Mononuclear cell (primary cell): ENCODE measurements around the gene MECP2. TPM values are rescaled to one million over a fixed set of nuclear protein-coding genes. Genes with fewer than 3 reads are reported as not detected.

ENCODE experiments used
- H3K27me3 ChIP-seq: 2 replicates; pipeline ENCODE4 v1.6.0; 2011; ENCODE audit warnings: low read length, control low read depth; ENCODE audit not compliant: insufficient read depth
- H3K4me1 ChIP-seq: 2 replicates; pipeline ENCODE4 v1.5.1; 2011; ENCODE audit warnings: mild to moderate bottlenecking, low read length, control low read depth; ENCODE audit not compliant: insufficient read depth
- H3K4me3 ChIP-seq: 2 replicates; pipeline ENCODE4 v1.5.1; 2011; ENCODE audit warnings: mild to moderate bottlenecking, low read length, moderate library complexity
- H3K9me3 ChIP-seq: 2 replicates; pipeline ENCODE4 v1.5.1; 2011; ENCODE audit warnings: low read depth, mild to moderate bottlenecking, control low read depth, low read length
- total RNA-seq: library from RNA; depleted of rRNA; stranded (reverse); fragments of >200 nt; gene quantifications from one replicate; pipeline ENCODE4 v1.2.3, GENCODE V29; 2012

Gene MECP2
- total RNA-seq, 1 donor, result 142 TPM

DNA sequence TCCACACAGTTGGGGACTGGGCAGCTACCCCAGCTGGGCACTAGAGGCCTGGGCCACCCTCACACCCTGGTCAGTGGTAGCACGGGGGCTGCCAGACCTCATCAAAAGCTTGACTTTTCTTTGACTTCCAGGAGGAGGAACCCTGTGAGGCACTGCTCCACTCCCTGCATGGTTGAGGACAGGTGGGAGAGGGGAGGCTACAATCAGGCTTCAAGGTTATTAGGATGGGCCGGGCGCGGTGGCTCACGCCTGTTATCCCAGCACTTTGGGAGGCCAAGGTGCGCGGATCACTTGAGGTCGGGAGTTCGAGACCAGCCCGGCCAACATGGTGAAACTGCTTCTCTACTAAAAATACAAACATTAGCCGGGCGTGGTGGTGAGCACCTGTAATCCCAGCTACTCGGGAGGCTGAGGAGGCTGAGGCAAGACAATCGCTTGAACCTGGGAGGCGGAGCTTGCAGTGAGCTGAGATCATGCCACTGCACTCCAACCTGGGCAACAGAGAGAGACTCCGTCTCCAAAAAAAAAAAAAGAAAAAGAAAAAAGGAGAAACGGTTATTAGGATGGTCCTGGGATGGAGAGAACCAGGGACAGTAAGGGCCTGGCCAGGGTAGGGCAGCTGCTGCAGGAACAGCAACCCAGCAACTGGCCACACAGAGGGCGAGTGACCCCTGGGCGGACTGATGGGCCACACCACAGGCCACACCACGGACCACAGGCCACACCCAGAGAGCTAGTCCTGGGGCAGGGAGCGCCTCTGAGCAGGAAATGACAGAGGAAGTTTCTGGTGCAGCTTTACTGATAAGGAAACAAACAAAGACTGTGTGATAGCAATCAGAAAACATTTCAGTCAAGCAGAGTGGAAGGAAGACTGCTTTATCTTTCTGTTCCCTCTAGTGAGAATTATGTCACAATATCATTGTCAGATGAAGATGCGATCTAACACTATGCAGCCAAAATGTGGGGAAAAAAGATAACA is 26.0 kb upstream of the MECP2 start:
- no peak overlapping the region for H3K4me3 ChIP-seq
- H3K4me1 ChIP-seq, result peaks cover 31% of the 10 kb centered on the region
- H3K27me3 ChIP-seq, result no peaks in the 10 kb centered on the region
- H3K9me3 ChIP-seq, result no peaks in the 10 kb centered on the region

DNA sequence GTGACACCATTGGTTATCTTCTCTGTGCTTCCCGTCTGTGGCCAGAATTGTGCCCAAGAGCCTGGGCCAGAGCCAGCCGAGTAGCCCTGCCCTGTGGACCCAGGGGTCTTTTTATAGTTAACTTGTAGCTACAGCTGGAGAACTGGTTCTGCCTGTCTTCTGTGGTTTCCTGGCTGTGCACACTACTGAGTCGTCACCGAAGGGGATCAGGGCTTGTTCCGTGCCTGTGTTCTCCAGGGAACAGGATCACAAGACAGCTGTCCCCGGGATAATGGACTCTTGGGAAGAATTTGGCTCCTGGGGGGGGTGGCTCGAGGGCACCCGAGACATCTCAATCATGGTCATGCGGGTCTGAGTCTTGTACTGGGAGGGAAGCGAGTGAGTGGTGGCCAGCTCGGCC is 24.4 kb upstream of the MECP2 start:
- Histone ChIP-seq H3K27me3 (no peaks in the 10 kb centered on the region), H3K4me3 (no peak overlapping the region)

GRCh38 chrX:154121207-154121606 is 23.7 kb upstream of the MECP2 start:
- H3K4me3 ChIP-seq, result no peak overlapping the region
- no peaks in the 10 kb centered on the region for H3K27me3 ChIP-seq
- peaks cover 29% of the 10 kb centered on the region for H3K4me1 ChIP-seq
- H3K9me3 ChIP-seq, result no peaks in the 10 kb centered on the region

More for the DNA sequence above, 24.4 kb upstream of the MECP2 start:
- H3K4me1 ChIP-seq, result peaks cover 31% of the 10 kb centered on the region
- H3K9me3 ChIP-seq, result no peaks in the 10 kb centered on the region

GRCh38 chrX:154120567-154120966 is 23.1 kb upstream of the MECP2 start:
- no peaks in the 10 kb centered on the region for H3K9me3 ChIP-seq
- H3K4me3 ChIP-seq, result no peak overlapping the region
- H3K27me3 ChIP-seq, result no peaks in the 10 kb centered on the region
- peaks cover 23% of the 10 kb centered on the region for H3K4me1 ChIP-seq

DNA sequence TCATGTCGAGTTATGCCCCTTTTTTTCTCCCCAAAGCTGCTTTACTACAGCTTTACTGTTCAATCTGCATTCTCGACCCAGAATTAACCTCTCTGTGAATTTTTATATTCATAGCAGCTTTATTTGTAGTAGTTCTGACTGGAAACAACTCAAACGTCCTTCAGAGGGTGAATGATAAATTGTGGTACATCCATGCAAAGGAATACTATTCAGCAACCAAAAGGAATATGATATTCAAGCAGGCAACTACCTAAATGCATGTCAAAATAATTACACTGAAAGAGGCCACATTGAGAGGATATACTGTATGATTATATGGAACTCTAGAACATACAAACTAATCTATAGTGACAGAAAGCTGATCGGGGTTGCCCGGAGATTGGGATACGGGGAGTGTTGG is 20.0 kb upstream of the MECP2 start:
- Histone ChIP-seq H3K4me3 (no peak overlapping the region), H3K9me3 (no peaks in the 10 kb centered on the region), H3K4me1 (no peaks in the 10 kb centered on the region), H3K27me3 (no peaks in the 10 kb centered on the region)

DNA sequence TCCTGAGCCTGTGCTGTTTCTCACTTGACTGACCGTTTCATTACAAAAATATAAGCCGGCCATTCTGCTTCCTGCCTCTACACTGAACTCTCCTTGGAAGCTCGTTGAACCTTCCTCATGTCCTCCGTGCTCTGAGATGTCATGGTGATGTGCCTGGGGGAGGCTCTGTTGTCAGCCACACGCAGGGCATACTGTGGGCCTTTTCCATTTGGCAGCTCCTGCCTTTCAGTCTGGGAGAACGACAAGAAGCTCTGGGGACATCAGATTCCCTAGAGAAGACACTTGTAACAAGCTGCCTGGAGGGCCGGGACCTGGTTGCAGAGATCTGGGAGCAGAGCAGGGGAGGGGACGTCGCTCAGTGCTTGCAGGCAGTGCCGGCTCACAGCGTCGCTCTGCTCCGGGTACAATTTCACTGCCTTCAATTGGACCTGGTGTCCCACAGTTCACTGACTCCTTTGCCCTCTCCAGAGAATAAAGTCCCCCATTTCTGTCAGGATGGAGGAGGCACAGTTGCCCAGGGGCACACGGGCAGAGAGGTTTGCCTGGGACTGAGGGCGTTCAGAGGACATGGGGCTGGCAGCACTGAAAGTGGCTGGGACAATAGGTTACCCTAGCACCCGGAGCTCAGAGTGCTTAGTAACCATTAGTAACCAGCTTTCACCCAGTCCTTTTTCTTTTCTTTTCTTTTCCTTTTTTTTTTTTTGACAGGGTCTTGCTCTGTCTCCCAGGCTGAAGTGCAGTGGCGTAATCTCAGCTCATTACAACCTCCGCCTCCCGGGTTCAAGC is 19.1 kb upstream of the MECP2 start:
- H3K4me1 ChIP-seq, result no peaks in the 10 kb centered on the region
- no peaks in the 10 kb centered on the region for H3K27me3 ChIP-seq
- H3K9me3 ChIP-seq, result no peaks in the 10 kb centered on the region
- H3K4me3 ChIP-seq, result no peak overlapping the region

DNA sequence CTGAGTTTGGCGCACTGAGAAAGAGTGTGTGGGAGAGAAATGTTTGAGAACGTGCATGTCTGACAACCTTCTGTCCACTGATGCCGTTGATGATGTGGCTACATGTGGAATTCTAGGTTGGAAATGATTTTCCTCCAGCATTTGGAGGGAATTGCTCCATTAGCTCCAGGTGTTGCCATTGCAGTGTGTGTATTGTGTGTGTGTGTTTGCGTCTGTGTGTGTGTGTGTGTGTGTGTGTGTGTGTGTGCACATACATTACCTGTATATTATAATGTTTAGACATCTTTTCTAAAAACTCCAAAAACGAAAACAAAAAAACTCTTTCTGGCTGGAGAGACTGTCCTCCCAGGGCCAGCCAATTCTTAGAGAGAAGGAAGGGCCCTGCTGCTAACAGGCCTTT is 18.2 kb upstream of the MECP2 start:
- Histone ChIP-seq H3K27me3 (no peaks in the 10 kb centered on the region), H3K9me3 (no peaks in the 10 kb centered on the region), H3K4me1 (no peaks in the 10 kb centered on the region), H3K4me3 (no peak overlapping the region)

DNA sequence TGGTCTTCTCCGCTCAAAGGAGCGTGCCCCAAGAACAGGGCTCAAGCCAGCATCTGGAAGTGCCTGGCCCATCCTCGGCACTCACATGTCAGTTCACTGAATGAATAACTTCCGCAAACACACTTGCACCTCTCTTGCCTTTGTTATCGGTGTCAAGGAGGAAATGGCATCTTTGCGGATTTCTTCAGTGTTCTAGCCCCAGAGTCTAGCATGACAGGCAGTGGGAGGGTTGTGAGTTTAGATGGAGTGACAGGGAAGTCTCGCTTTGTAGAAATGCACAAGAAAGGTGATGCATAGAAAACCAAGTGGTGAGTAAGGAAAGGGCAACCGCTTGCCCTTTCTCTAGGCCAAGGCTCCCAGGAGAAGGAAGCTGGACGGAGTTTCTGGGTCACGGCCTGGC is 17.6 kb upstream of the MECP2 start:
- no peaks in the 10 kb centered on the region for H3K9me3 ChIP-seq
- no peak overlapping the region for H3K4me3 ChIP-seq
- H3K27me3 ChIP-seq, result no peaks in the 10 kb centered on the region
- no peaks in the 10 kb centered on the region for H3K4me1 ChIP-seq

- Histone ChIP-seq H3K9me3 (no peaks in the 10 kb centered on the region), H3K27me3 (no peaks in the 10 kb centered on the region), H3K4me3 (no peak overlapping the region), H3K4me1 (no peaks in the 10 kb centered on the region)
These were observed 17.1 kb upstream of the MECP2 start for GRCh38 chrX:154114652-154115051.

GRCh38 chrX:154113729-154114128 is 16.2 kb upstream of the MECP2 start:
- Histone ChIP-seq H3K9me3 (no peaks in the 10 kb centered on the region), H3K4me1 (no peaks in the 10 kb centered on the region), H3K27me3 (no peaks in the 10 kb centered on the region), H3K4me3 (no peak overlapping the region)

- Histone ChIP-seq H3K9me3 (no peaks in the 10 kb centered on the region), H3K27me3 (no peaks in the 10 kb centered on the region), H3K4me1 (peaks cover 34% of the 10 kb centered on the region), H3K4me3 (no peak overlapping the region)
These were observed 1.0 kb upstream of the MECP2 start for GRCh38 chrX:154098551-154098950.

DNA sequence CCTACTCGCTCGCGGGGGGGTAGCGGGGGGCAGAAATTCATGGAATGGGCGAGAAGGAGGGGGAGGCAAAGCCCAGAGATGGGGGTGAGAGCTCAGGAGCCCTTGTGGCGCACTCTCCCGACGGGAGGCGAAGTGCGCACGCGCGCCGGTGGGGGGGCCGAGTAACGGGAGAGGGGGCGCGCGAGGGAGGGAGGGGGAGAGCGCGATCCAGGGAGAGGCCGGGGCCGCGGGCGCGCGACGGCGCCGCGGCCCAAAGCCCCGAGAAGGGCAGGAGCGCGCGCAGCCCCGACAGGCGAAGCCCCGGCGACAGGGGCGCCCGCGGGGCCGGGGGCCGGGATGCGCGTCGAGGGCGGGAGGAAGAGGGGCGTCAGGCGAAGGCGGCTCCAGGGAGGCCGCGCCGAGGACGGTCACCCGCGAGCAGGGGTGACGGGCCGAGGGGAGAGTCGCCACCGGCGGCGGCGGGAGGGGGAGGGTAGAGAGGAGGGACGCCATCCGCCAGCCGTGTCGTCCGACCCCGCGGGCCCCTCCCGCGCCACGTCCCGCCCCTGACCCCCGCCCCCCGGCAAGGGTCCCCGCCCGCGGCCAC is 421 bp downstream of the MECP2 start:
- Histone ChIP-seq H3K9me3 (no peaks in the 10 kb centered on the region), H3K4me1 (peaks cover 46% of the 10 kb centered on the region), H3K27me3 (no peaks in the 10 kb centered on the region), H3K4me3 (peak overlapping the region; percentile 65)

DNA sequence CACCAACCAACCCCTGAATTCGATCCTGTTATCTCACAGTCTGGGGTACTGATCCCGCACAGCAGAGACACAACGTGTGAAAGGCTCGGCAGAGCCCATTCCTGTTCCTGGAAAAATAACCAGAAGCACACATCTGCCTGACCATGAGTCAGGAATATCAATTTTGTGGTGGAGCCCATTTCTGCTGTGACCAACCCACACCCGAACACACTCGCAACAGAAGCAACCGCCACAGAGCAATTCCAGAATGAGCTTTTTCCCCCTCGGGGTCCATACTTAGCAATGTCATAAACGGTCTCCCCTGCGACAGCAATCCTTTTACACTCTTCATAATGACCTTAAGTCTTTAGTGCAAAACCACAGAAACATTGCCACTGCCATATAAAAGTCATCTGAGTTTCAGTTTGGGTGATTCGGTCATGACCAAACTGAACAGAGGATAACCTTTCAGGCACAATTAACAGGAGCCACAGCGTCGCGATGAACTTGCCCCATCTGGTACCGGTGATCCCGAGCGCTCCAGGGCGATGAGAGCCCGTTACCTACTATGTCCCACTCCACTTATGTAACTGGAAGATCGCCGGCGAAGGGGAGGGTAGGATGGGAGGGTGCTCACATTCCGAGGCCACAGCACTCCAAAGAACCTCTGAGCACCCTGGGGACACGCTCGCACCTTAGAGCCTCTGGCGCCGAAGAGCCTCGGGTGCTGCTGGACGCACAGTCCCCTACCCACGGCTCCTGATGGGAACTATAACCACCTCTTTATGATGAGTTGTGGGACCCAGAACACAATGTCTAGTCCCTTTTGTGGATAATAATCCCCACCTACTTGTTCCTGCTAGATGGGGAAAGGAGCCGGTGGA is 1.1 kb downstream of the MECP2 start:
- Histone ChIP-seq H3K4me1 (peaks cover 54% of the 10 kb centered on the region), H3K27me3 (no peaks in the 10 kb centered on the region), H3K4me3 (peak overlapping the region; percentile 65), H3K9me3 (no peaks in the 10 kb centered on the region)

DNA sequence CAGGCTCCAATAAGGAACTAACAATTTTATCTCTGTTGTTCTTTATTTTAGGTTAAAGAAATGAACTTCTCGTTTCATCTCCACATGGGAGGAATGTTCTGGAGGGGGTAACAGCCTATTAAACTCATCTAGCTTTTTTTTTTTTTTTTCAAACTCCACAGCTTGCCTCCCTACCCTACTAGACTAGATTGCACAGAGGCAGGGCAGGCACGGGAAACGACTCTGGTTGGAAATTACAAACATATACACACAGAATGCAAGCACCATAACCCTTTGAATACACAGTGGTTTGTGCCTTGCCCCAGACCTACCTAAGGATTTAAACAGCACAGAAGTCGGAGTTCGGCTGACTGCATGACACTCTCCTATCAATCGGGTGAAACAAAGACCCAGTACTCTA is 2.7 kb downstream of the MECP2 start:
- Histone ChIP-seq H3K27me3 (no peaks in the 10 kb centered on the region), H3K9me3 (no peaks in the 10 kb centered on the region), H3K4me1 (peaks cover 54% of the 10 kb centered on the region), H3K4me3 (no peak overlapping the region)
